Effector memory CD4-positive, alpha-beta T cell (primary cell): ENCODE results near the gene NID2.

Experiments used
- DNase-seq, 3 donors: peaks; one replicate each; pipeline ENCODE4 v3.0.0-alpha.2; 2020
- H3K27ac ChIP-seq: 2 replicates; pipeline ENCODE4 v1.7.0; 2013; ENCODE audit warnings: mild to moderate bottlenecking, low read length, moderate library complexity; ENCODE audit not compliant: insufficient read depth, poor library complexity, severe bottlenecking
- H3K27me3 ChIP-seq: replicated peaks from 2 replicates; pipeline ENCODE4 v1.7.0; 2013; ENCODE audit warnings: mild to moderate bottlenecking, low read length; ENCODE audit not compliant: insufficient read depth, control insufficient read depth, poor library complexity, severe bottlenecking
- H3K36me3 ChIP-seq: 2 replicates; pipeline ENCODE4 v1.7.0; 2013; ENCODE audit warnings: mild to moderate bottlenecking, low read length, moderate library complexity; ENCODE audit not compliant: control insufficient read depth, insufficient read depth
- H3K4me1 ChIP-seq: 2 replicates; pipeline ENCODE4 v1.7.0; 2013; ENCODE audit warnings: low read length, mild to moderate bottlenecking; ENCODE audit not compliant: control insufficient read depth, insufficient read depth, poor library complexity, severe bottlenecking
- H3K4me3 ChIP-seq: 2 replicates; pipeline ENCODE4 v1.7.0; 2013; ENCODE audit warnings: low read length, low read depth, mild to moderate bottlenecking; ENCODE audit not compliant: insufficient read depth, poor library complexity, severe bottlenecking
- H3K9me3 ChIP-seq: 2 replicates; pipeline ENCODE4 v1.7.0; 2013; ENCODE audit warnings: mild to moderate bottlenecking, low read length, moderate library complexity; ENCODE audit not compliant: control insufficient read depth

Gene NID2

DNA sequence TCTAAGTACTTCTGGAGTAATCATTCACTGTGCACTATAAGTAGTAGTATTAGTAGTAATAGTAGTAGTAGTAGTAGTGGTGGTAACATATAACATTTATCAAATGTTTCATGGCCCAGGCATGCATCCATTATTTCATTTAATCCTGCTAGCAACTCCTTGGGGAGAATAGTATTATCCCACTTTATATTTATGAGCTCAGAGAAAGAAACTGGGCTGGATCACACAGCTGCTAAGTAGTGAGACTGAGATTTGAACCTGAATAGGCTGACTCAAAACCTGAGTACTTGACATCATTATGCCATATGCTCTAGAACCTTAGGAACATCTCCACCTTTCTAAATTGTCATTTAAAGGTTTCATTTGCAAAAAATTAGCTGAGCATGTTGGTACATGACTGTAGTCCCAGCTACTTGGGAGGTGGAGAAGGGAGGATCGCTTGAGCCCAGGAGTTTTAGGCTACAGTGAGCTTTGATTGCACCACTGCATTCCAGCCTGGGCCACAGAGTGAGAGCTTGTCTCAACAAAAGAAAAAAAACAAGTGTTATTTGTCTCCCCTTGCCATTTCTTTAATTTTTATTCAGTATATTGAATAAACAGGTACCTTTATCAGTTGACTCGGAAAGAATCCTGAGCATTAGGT is 11.4 kb upstream of the NID2 start:
- Histone ChIP-seq H3K9me3 (no peaks in the 10 kb centered on the region), H3K27ac (no peak overlapping the region), H3K27me3 (no peaks in the 10 kb centered on the region), H3K36me3 (no peaks in the 10 kb centered on the region), H3K4me3 (no peak overlapping the region), H3K4me1 (no peaks in the 10 kb centered on the region)
- DNase-seq: no peak

DNA sequence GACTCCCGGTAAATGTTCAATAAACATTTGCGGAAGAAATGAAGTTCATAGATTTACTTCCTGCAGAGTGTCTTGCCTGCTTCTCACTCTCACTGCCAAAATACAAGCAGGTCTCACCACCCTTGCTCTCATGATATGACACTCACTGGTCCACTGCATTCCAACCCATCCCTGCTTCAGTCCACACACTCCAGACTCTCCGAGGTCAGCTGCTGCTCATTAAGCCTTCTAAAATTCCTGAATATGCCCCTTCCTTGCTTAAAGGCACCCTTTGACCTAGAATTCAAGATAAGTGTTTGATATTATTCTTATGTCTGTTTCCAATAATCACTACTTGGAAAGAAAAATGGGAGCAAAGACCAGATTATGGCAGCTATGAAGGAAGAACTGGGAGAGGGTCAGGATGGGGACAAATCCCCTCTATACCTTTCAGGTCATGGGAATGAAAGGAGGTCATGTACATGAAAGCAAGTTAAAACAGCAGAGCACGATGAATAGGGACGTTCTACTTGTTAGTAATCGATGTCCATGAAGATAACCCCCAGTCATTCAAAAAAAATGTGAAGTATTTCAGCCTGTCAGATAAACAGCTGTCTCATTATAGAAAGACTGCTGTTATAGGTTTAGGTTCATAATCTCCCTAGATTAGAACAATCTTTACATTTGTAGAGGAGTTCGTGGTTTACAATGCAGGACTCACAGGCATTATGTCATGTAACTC is 10.5 kb upstream of the NID2 start:
- H3K27ac ChIP-seq: no peak overlapping the region
- H3K4me3 ChIP-seq: no peak overlapping the region
- no peaks in the 10 kb centered on the region for H3K36me3 ChIP-seq
- H3K9me3 ChIP-seq: no peaks in the 10 kb centered on the region
- no peak for DNase-seq
- H3K4me1 ChIP-seq: no peaks in the 10 kb centered on the region
- H3K27me3 ChIP-seq: no peaks in the 10 kb centered on the region

DNA sequence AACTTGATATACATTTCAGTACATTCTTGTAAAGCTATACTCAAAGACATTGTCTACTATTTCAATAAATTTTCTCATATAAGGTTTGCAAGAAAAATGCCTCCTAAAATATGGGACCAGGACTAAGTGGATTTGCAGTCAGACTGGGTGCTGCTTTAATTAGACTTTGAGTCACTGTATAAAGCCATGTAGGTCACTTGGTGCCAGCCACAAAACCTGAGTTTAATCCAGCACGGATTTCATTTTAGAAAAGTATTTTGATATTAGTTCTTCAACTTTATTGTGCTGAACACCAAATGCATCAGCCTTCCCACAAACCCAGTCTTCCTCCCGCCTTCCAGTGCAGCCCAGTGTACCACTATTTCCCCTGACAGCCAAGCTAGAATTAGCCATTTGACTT is 9.9 kb upstream of the NID2 start:
- H3K27me3 ChIP-seq: no peaks in the 10 kb centered on the region
- H3K4me3 ChIP-seq: no peak overlapping the region
- DNase-seq: no peak
- no peak overlapping the region for H3K27ac ChIP-seq
- no peaks in the 10 kb centered on the region for H3K36me3 ChIP-seq
- no peaks in the 10 kb centered on the region for H3K9me3 ChIP-seq
- H3K4me1 ChIP-seq: no peaks in the 10 kb centered on the region

DNA sequence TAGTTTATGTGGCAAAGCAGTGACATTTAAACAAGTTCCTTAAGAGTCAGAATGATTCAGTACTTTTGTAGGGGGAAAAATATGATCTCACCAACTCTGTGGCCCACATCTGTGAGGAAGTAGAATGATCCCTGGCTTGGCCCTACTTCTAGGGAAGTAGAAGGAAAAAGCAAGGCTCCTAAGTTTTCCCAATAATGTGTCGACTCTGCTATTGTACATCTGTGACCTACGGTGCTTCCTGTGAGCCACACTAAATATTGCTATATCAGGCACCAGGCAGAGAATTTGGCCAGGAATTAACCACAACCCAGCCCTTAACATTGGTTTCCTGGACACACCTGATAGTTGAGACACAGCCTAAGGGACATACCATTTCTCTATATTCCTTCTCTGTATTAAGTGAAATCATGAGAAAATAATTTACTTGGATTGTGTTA is 9.3 kb upstream of the NID2 start:
- Histone ChIP-seq H3K27ac (no peak overlapping the region), H3K36me3 (no peaks in the 10 kb centered on the region)
- no peak for DNase-seq

DNA sequence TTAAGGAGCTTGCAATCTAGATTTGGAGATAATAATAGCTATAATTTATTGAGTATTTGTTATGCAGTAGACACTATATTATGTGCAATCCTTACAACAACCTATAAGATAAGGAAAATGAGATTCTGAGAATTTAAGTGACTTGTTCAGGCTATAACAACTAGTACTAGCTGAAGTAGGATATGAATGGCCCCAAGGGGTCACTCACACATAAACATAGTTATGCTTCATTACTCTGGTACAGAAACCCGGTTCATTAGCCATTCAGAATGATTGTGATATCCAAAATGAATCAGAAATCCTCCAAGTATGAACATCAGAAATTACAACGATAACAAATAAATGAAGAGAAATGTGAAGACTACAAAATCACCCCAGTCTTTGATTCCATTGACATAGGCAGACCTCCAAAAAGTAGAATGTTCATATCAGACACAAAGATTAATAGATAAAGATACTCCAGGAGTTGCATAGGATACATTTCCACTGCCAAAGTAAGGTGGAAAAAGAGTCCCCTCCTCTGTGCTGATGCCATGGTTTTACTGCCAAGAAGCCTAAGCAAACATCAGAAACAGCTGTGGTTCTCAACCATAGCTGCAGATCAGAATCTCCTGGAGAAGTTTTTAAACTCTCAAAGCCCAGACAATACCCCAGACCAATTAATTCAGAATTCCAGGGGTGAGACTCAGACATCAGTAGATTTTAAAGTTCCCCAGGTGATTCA is 8.6 kb upstream of the NID2 start:
- Histone ChIP-seq H3K4me3 (no peak overlapping the region), H3K36me3 (no peaks in the 10 kb centered on the region), H3K9me3 (no peaks in the 10 kb centered on the region), H3K27me3 (no peaks in the 10 kb centered on the region), H3K27ac (no peak overlapping the region), H3K4me1 (no peaks in the 10 kb centered on the region)
- no peak for DNase-seq

More for the DNA sequence above, 9.3 kb upstream of the NID2 start:
- no peak overlapping the region for H3K4me3 ChIP-seq
- H3K4me1 ChIP-seq: no peaks in the 10 kb centered on the region
- H3K9me3 ChIP-seq: no peaks in the 10 kb centered on the region
- no peaks in the 10 kb centered on the region for H3K27me3 ChIP-seq

DNA sequence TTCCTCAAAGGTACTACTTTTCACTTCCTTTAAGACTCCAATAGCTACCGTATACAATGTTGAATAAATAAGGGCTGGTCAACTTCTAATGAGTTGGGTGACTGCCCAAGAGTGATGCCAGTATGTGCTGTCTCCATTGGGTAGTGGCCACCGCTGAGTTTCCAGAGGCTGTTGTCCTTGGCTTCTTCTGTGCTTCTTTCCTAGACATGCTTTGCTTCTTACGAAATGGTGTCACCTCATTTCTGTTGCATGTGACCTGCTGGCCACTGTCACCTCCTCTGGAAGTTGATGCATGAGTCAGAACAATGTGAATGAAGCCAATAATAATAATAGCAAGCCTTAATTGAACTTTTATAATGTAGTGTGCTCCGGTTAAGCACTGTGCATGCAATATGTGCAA is 7.5 kb upstream of the NID2 start:
- Histone ChIP-seq H3K4me1 (no peaks in the 10 kb centered on the region), H3K27me3 (no peaks in the 10 kb centered on the region), H3K4me3 (no peak overlapping the region), H3K9me3 (no peaks in the 10 kb centered on the region), H3K27ac (no peak overlapping the region), H3K36me3 (no peaks in the 10 kb centered on the region)
- DNase-seq: no peak

DNA sequence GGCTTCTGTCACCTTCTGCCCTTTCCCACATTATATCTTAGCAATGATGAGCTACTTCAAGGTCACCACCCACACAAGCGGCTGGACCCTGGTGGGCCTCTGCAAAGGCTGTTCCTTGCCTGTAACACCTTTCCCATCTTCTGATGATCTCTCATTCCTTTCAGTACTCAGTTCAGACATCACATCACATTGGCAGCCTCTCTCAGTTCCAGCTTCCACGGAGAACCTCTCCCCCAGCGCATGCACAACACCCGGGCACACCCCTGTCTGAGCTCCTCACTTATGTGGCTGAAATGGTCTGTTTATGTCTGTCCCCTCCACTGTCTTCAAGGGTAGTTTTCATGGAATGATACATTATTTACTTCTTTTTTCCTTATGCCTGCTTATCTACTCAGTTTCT is 6.5 kb upstream of the NID2 start:
- Histone ChIP-seq H3K36me3 (no peaks in the 10 kb centered on the region), H3K9me3 (no peaks in the 10 kb centered on the region), H3K4me3 (no peak overlapping the region), H3K4me1 (no peaks in the 10 kb centered on the region), H3K27ac (no peak overlapping the region), H3K27me3 (peaks cover 3% of the 10 kb centered on the region)
- no peak for DNase-seq

DNA sequence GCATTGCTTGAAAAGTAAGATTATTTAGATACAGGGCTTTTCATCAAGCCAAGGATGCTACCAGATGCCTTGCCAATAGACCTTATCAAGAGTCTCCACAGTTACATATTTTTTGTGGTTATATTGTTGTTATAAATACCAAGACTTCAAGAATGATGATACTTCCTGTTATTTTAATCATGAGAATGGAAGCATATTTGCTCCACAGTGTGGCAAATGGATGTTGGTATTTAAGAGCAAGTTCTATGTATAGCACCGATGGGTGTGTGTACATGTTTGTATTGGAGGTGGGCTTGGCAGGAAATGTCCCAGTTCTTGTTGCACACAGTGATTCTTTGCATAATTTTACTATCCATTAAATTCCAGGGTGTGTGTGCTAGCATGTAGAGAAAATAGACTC is 4.4 kb upstream of the NID2 start:
- no peak overlapping the region for H3K27ac ChIP-seq
- no peak overlapping the region for H3K4me3 ChIP-seq
- H3K9me3 ChIP-seq: no peaks in the 10 kb centered on the region
- no peak for DNase-seq
- H3K36me3 ChIP-seq: no peaks in the 10 kb centered on the region
- H3K27me3 ChIP-seq: peaks cover 4% of the 10 kb centered on the region
- H3K4me1 ChIP-seq: peaks cover 14% of the 10 kb centered on the region

DNA sequence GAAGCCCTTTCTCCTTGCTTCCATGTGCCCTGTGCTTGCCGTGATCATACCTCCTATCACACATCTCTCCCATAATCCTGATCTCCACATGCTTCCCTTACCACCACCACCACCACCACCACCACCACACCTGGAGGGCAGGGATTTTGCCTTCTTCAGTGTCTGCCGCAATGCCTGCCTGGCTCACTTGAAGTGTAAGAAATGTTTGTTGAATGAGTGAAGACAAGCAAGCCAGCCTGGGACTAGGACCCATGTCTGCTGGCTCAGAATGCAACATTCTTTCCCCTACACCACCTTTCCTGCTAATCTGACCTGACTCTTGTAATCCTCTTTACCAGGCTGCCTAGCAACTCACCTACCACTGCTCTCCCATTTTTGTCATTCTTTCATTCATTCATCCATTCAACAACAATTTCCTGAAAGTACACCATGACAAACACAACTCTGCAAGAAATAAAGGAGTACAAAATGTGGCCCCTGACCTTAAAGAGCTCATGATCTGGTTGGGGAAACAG is 3.5 kb upstream of the NID2 start:
- DNase-seq: no peak
- Histone ChIP-seq H3K36me3 (no peaks in the 10 kb centered on the region), H3K27me3 (peaks cover 12% of the 10 kb centered on the region), H3K27ac (no peak overlapping the region), H3K4me1 (peaks cover 21% of the 10 kb centered on the region), H3K9me3 (no peaks in the 10 kb centered on the region), H3K4me3 (no peak overlapping the region)

DNA sequence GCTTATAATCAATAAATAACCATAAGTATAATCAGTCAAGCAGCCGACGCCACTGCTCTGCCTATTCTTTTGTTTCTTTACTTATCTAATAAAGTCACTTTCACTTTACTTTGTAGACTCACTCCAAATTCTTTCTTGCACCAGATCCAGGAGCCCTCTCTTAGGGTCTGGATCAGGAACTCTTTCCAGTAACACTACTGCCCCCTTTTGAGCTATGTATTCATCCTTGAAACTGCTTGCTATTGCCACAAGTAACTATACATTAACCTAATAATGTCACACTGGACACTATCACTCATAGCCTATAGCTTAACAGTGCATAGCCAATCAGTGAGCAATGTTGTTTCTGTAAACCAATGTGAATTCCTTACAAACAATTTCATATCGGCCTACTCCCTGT is 2.8 kb upstream of the NID2 start:
- Histone ChIP-seq H3K36me3 (no peaks in the 10 kb centered on the region), H3K27ac (no peak overlapping the region), H3K4me1 (peaks cover 21% of the 10 kb centered on the region), H3K9me3 (no peaks in the 10 kb centered on the region), H3K4me3 (no peak overlapping the region), H3K27me3 (peaks cover 12% of the 10 kb centered on the region)
- DNase-seq: no peak
